ENCODE measurements around the gene NNMT. TPM values are rescaled to one million over a fixed set of nuclear protein-coding genes. Genes with fewer than 3 reads are reported as not detected.

Gene NNMT
- total RNA-seq, 1 experiment from 2014 or later, result not detected

DNA sequence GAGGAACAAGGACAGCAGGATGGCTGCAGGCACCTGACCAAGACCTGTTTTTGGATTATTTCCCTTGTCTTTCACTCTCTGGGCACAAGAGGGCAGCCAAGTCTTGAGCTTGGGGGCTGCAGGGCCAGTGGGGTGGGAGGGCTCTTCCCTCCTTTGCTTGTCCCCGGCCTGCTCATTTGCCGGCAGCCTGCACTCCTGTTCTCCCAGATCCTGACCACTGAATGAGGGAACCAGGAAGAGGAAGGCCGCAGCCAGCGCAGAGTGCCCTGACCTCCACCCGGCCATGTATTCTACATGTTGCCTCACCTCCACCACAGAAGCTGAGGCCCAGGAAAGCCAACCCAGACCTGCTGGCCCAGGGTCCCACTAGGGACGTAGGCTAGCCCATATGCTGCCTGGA, 15.5 kb upstream of the NNMT start:
- Histone ChIP-seq H3K4me3 (no peak overlapping the region), H3K9me2 (ENCODE audit: insufficient read depth) (no peaks in the 10 kb centered on the region), H3K9me3 (ENCODE audit: insufficient read depth, low read depth) (no peaks in the 10 kb centered on the region), H3K27ac (no peak overlapping the region), H2AFZ (no peak overlapping the region), H3K4me1 (replicated peaks; ENCODE audit: insufficient read depth) (no peaks in the 10 kb centered on the region), H3K79me2 (ENCODE audit: low read depth) (no peaks in the 10 kb centered on the region), H3F3A (ENCODE audit: insufficient read depth, low read depth) (no peaks in the 10 kb centered on the region), H3K27me3 (ENCODE audit: insufficient read depth, low read depth) (peaks cover 15% of the 10 kb centered on the region; the same call in 1 of the 2 replicates), H3K36me3 (ENCODE audit: low read depth) (no peaks in the 10 kb centered on the region), H3K4me2 (no peak overlapping the region), H4K20me1 (ENCODE audit: insufficient read depth) (no peaks in the 10 kb centered on the region)
- CTCF ChIA-PET, result interaction anchor here (0.6 kb wide), 1 partner anchor 9 kb away, joined by 3 read pairs; no protein-coding TSS in a partner anchor
- POLR2A ChIA-PET (ENCODE audit: unreplicated experiment), result interaction anchor here (0.5 kb wide), 1 partner anchor 60 kb away, joined by 6 read pairs; no protein-coding TSS in a partner anchor
- intact Hi-C loops (cut with micrococcal nuclease; ENCODE audit: unreplicated experiment), result no loop called here
- DNase-seq, result peak in 1 of 2 experiments; percentile 17
- no peak for TF ChIP-seq EZH2 (IDR thresholded peaks at IDR 0.05; ENCODE audit: low read depth)
- TF ChIP-seq, protein P1, sequence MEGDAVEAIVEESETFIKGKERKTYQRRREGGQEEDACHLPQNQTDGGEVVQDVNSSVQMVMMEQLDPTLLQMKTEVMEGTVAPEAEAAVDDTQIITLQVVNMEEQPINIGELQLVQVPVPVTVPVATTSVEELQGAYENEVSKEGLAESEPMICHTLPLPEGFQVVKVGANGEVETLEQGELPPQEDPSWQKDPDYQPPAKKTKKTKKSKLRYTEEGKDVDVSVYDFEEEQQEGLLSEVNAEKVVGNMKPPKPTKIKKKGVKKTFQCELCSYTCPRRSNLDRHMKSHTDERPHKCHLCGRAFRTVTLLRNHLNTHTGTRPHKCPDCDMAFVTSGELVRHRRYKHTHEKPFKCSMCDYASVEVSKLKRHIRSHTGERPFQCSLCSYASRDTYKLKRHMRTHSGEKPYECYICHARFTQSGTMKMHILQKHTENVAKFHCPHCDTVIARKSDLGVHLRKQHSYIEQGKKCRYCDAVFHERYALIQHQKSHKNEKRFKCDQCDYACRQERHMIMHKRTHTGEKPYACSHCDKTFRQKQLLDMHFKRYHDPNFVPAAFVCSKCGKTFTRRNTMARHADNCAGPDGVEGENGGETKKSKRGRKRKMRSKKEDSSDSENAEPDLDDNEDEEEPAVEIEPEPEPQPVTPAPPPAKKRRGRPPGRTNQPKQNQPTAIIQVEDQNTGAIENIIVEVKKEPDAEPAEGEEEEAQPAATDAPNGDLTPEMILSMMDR (conservative IDR thresholded peaks at IDR 0.05), result peak; percentile 56; the same call in 1 of the 2 replicates
- no TSS peak for BruUV-seq (replicated peaks)

GRCh38 chr11:114281388-114281956, 14.7 kb upstream of the NNMT start:
- Histone ChIP-seq H3K27me3 (ENCODE audit: insufficient read depth, low read depth) (0 out of 2 replicates have a peak, but pooled peaks cover 11% of the 10 kb centered on the region), H3K9me2 (ENCODE audit: insufficient read depth) (no peaks in the 10 kb centered on the region), H3K4me1 (replicated peaks; ENCODE audit: insufficient read depth) (no peaks in the 10 kb centered on the region), H2AFZ (no peak overlapping the region), H4K20me1 (ENCODE audit: insufficient read depth) (no peaks in the 10 kb centered on the region), H3F3A (ENCODE audit: insufficient read depth, low read depth) (no peaks in the 10 kb centered on the region), H3K79me2 (ENCODE audit: low read depth) (no peaks in the 10 kb centered on the region), H3K9me3 (ENCODE audit: insufficient read depth, low read depth) (no peaks in the 10 kb centered on the region), H3K4me3 (no peak overlapping the region), H3K36me3 (ENCODE audit: low read depth) (no peaks in the 10 kb centered on the region), H3K27ac (no peak overlapping the region), H3K4me2 (no peak overlapping the region)
- POLR2A ChIA-PET (ENCODE audit: unreplicated experiment), result interaction anchor here (0.5 kb wide), 1 partner anchor 59 kb away, joined by 6 read pairs; no protein-coding TSS in a partner anchor
- CTCF ChIA-PET, result interaction anchor here (0.6 kb wide), 1 partner anchor 9 kb away, joined by 3 read pairs; no protein-coding TSS in a partner anchor
- no TSS peak for BruUV-seq (replicated peaks)
- DNase-seq, result no peak
- TF ChIP-seq, protein P1 (conservative IDR thresholded peaks at IDR 0.05), result no peak
- TF ChIP-seq EZH2 (IDR thresholded peaks at IDR 0.05; ENCODE audit: low read depth), result no peak
- intact Hi-C loops (cut with micrococcal nuclease; ENCODE audit: unreplicated experiment), result no loop called here

DNA sequence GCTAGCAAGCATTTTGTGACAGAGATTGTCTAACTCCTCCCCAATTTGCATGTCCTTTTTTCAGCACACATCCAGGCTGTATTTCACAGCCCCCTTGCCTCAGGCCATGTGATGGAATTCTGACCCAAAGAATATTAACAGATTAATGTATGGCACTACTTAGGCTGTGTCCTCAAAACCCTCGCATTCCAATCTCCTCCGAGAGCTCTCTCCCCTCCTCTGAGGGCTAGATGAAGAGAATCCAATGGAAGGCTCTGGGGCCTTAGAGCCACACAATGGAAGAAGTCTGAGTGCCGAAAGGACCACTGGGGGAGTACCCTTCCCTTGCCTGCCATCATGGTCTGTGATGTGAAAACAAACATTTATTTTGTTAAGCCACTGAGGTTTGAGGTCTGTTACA, 13.7 kb upstream of the NNMT start:
- ChIA-PET CTCF (no interaction called here), POLR2A (ENCODE audit: unreplicated experiment) (no interaction called here)
- no peak overlapping the region for H3K27ac ChIP-seq
- no TSS peak for BruUV-seq (replicated peaks)
- H3F3A ChIP-seq (ENCODE audit: insufficient read depth, low read depth), result no peaks in the 10 kb centered on the region
- no peaks in the 10 kb centered on the region for H3K4me1 ChIP-seq (replicated peaks; ENCODE audit: insufficient read depth)
- no peak overlapping the region for H3K4me3 ChIP-seq
- H4K20me1 ChIP-seq (ENCODE audit: insufficient read depth), result no peaks in the 10 kb centered on the region
- H3K79me2 ChIP-seq (ENCODE audit: low read depth), result no peaks in the 10 kb centered on the region
- no peak for DNase-seq
- H3K9me2 ChIP-seq (ENCODE audit: insufficient read depth), result no peaks in the 10 kb centered on the region
- TF ChIP-seq, protein P1 (conservative IDR thresholded peaks at IDR 0.05), result no peak
- no peak for TF ChIP-seq EZH2 (IDR thresholded peaks at IDR 0.05; ENCODE audit: low read depth)
- H2AFZ ChIP-seq, result no peak overlapping the region
- intact Hi-C loops (cut with micrococcal nuclease; ENCODE audit: unreplicated experiment), result no loop called here
- H3K27me3 ChIP-seq (ENCODE audit: insufficient read depth, low read depth), result 0 out of 2 replicates have a peak, but pooled peaks cover 8% of the 10 kb centered on the region
- H3K9me3 ChIP-seq (ENCODE audit: insufficient read depth, low read depth), result no peaks in the 10 kb centered on the region
- no peaks in the 10 kb centered on the region for H3K36me3 ChIP-seq (ENCODE audit: low read depth)
- H3K4me2 ChIP-seq, result no peak overlapping the region

Measured in PC-9 (cell line).